SK-N-SH (cell line): ENCODE data around the gene RNF223. TPM values are rescaled to one million over a fixed set of nuclear protein-coding genes. Genes with fewer than 3 reads are reported as not detected.

Source experiments
- CTCF ChIA-PET: fragments of 300-600, 350-600 bp; formaldehyde crosslinking; extraction: SDS; loops from one replicate; lab custom pipeline; 2021; lab: Yijun Ruan, JAX
- POLR2A ChIA-PET: fragments of 350-600 bp; sonication (Branson Sonifier 250); formaldehyde crosslinking; extraction: SDS; loops from one replicate; lab custom pipeline; 2020; ENCODE audit warnings: antibody characterized with exemption, inconsistent platforms; lab: Yijun Ruan, JAX
- DNase-seq: peaks from one replicate; pipeline ENCODE4 v3.0.0; 2012
- H2AFZ ChIP-seq: fragments of 200-600 bp; sonication (generic); 2 replicates; pipeline ENCODE4 v1.8.1; 2016; ENCODE audit warnings: antibody characterized with exemption, mild to moderate bottlenecking, low read depth
- H3F3A ChIP-seq: fragments of 200-600 bp; sonication (generic); replicated peaks from 2 replicates; pipeline ENCODE3; 2016; ENCODE audit warnings: antibody characterized with exemption, mild to moderate bottlenecking; ENCODE audit not compliant: insufficient read depth
- H3K27ac ChIP-seq, 2 experiments: fragments of 200-500 bp in 1 of 2; fragments of 200-600 bp in 1 of 2; sonication (Bioruptor generic) in 1 of 2; sonication (generic), shearing (Covaris generic) in 1 of 2; 2 replicates each; pipeline versions ENCODE4 v1.5.1 to v1.6.1; 2014 to 2016; ENCODE audit warnings: low read depth in 2 of 2, inconsistent platforms in 1 of 2, low read length in 1 of 2, mild to moderate bottlenecking in 1 of 2, mixed read lengths in 1 of 2
- H3K27me3 ChIP-seq: fragments of 200-600 bp; sonication (generic), shearing (Covaris generic); 2 replicates; pipeline ENCODE4 v1.6.1; 2016; ENCODE audit warnings: mixed run types; ENCODE audit not compliant: insufficient read depth
- H3K36me3 ChIP-seq, 2 experiments: fragments of 200-500 bp in 1 of 2; fragments of 200-600 bp in 1 of 2; sonication (Bioruptor generic) in 1 of 2; sonication (generic) in 1 of 2; replicated peaks in 1 of 2; 2 replicates each; pipeline versions ENCODE3 to v1.5.1; 2014 to 2016; ENCODE audit warnings: low read length in 1 of 2, mild to moderate bottlenecking in 1 of 2; ENCODE audit not compliant: insufficient read depth in 2 of 2, control insufficient read depth in 1 of 2
- H3K4me1 ChIP-seq, 2 experiments: fragments of 200-500 bp in 1 of 2; fragments of 200-600 bp in 1 of 2; sonication (Bioruptor generic) in 1 of 2; sonication (generic), shearing (Covaris generic) in 1 of 2; 2 replicates each; pipeline versions ENCODE4 v1.5.1 to v1.6.1; 2014 to 2016; ENCODE audit warnings: low read depth in 1 of 2, low read length in 1 of 2, mixed run types in 1 of 2; ENCODE audit not compliant: insufficient read depth in 2 of 2, control insufficient read depth in 1 of 2
- H3K4me2 ChIP-seq: fragments of 200-600 bp; sonication (generic), shearing (Covaris generic); 2 replicates; pipeline ENCODE4 v1.6.1; 2017; ENCODE audit warnings: mixed run types
- H3K4me3 ChIP-seq, 2 experiments: fragments of 200-500 bp in 1 of 2; fragments of 200-600 bp in 1 of 2; sonication (Bioruptor generic) in 1 of 2; sonication (generic), shearing (Covaris generic) in 1 of 2; 2 replicates each; pipeline versions ENCODE4 v1.5.1 to v1.8.1; 2014 to 2016; ENCODE audit warnings: low read depth in 2 of 2, inconsistent platforms in 1 of 2, low read length in 1 of 2, mild to moderate bottlenecking in 1 of 2, mixed read lengths in 1 of 2, moderate library complexity in 1 of 2
- H3K79me2 ChIP-seq: fragments of 200-600 bp; sonication (generic); 2 replicates; pipeline ENCODE4 v1.8.1; 2017; ENCODE audit warnings: mild to moderate bottlenecking; ENCODE audit not compliant: insufficient read depth
- H3K9ac ChIP-seq: fragments of 200-600 bp; sonication (generic); 2 replicates; pipeline ENCODE4 v1.6.1; 2017; ENCODE audit warnings: mixed run types
- H3K9me2 ChIP-seq: fragments of 200-600 bp; sonication (generic); 2 replicates; pipeline ENCODE4 v1.6.1; 2017; ENCODE audit warnings: mixed run types
- H3K9me3 ChIP-seq: fragments of 200-600 bp; sonication (generic); 2 replicates; pipeline ENCODE4 v1.6.1; 2017; ENCODE audit warnings: mixed run types, mild to moderate bottlenecking, moderate library complexity
- H4K20me1 ChIP-seq: fragments of 200-600 bp; sonication (generic); 2 replicates; pipeline ENCODE4 v1.6.1; 2017; ENCODE audit warnings: mild to moderate bottlenecking, mixed run types; ENCODE audit not compliant: insufficient read depth
- CHD2 ChIP-seq: fragments of 150-350 bp; IDR thresholded peaks from 2 replicates; pipeline ENCODE4 v1.6.1; 2018; ENCODE audit warnings: low read length; ENCODE audit not compliant: partially characterized antibody
- EZH2phosphoT487 ChIP-seq: fragments of 200-600 bp; sonication (generic); IDR thresholded peaks from 2 replicates; pipeline ENCODE4 v1.6.1; 2017; ENCODE audit warnings: low read depth, mixed run types, mild to moderate bottlenecking, antibody characterized with exemption, moderate library complexity, borderline replicate concordance
- GABPA ChIP-seq: IDR thresholded peaks from 2 replicates; pipeline ENCODE4 v1.4.0; 2012; ENCODE audit warnings: low read depth, mild to moderate bottlenecking
- MEF2A ChIP-seq: IDR thresholded peaks from 2 replicates; pipeline ENCODE4 v1.4.0; 2012; ENCODE audit warnings: low read depth, borderline replicate concordance
- MXI1 ChIP-seq: IDR thresholded peaks from 2 replicates; pipeline ENCODE4 v1.6.1; 2012; ENCODE audit warnings: mild to moderate bottlenecking, low read depth, low read length, improper control_type of control experiment
- NFIC ChIP-seq: IDR thresholded peaks from 2 replicates; pipeline ENCODE4 v1.4.0; 2012; ENCODE audit warnings: borderline replicate concordance
- NRF1 ChIP-seq: IDR thresholded peaks from 2 replicates; pipeline ENCODE4 v1.6.1; 2012; ENCODE audit warnings: low read depth, mild to moderate bottlenecking, low read length
- POLR2AphosphoS5 ChIP-seq: IDR thresholded peaks from 2 replicates; pipeline ENCODE4 v1.6.1; 2012; ENCODE audit warnings: low read depth, low read length
- RAD21 ChIP-seq: IDR thresholded peaks from 2 replicates; pipeline ENCODE4 v1.6.1; 2012; ENCODE audit warnings: mild to moderate bottlenecking, low read length
- SIN3A ChIP-seq: IDR thresholded peaks from 2 replicates; pipeline ENCODE4 v1.6.1; 2012; ENCODE audit warnings: low read depth, mild to moderate bottlenecking, low read length, moderate library complexity, borderline replicate concordance
- TCF12 ChIP-seq: IDR thresholded peaks from 2 replicates; pipeline ENCODE4 v1.4.0; 2012
- USF1 ChIP-seq: IDR thresholded peaks from 2 replicates; pipeline ENCODE4 v1.4.0; 2012; ENCODE audit warnings: low read depth, borderline replicate concordance
- USF2 ChIP-seq: fragments of 150-350 bp; IDR thresholded peaks from 2 replicates; pipeline ENCODE4 v1.6.1; 2017; ENCODE audit warnings: antibody characterized with exemption, low read length, low read depth, borderline replicate concordance
- YY1 ChIP-seq: IDR thresholded peaks from 2 replicates; pipeline ENCODE4 v1.4.0; 2012; ENCODE audit warnings: low read depth, mild to moderate bottlenecking
- WGBS: methylation state at CpG from one replicate; pipeline ENCODE4 v1.1.6; 2017; ENCODE audit warnings: low lambda C conversion rate; 5-methylcytosine and 5-hydroxymethylcytosine counted together
- polyA plus RNA-seq, 3 experiments: library from polyadenylated mRNA; depleted of rRNA; stranded (reverse); fragments of >200 nt; gene quantifications; 2 replicates each; pipeline ENCODE4 v1.2.3, GENCODE V29; 2012
- TF ChIP-seq, protein P1 (sequence below): fragments of 200-600 bp; sonication (generic); IDR thresholded peaks from 2 replicates; pipeline ENCODE4 v1.6.1; 2017; ENCODE audit warnings: antibody characterized with exemption, mild to moderate bottlenecking, moderate library complexity
- TF ChIP-seq, protein P2 (sequence below): IDR thresholded peaks from 2 replicates; pipeline ENCODE4 v1.6.1; 2012; ENCODE audit warnings: mild to moderate bottlenecking, low read depth, low read length, moderate library complexity

Gene RNF223
- polyA plus RNA-seq, 1 of the 3 experiments (the other 2 are of a cell fraction) = not detected

GRCh38 chr1:1062348-1063163 lies 11.6 kb downstream of the RNF223 start:
- H4K20me1 ChIP-seq = peaks cover 6% of the 10 kb centered on the region; the same call in 1 of the 2 replicates
- H3K4me3 ChIP-seq = no peak overlapping the region
- no peak overlapping the region for H3K9ac ChIP-seq
- H3K9me2 ChIP-seq = no peaks in the 10 kb centered on the region
- TF ChIP-seq, protein P1, sequence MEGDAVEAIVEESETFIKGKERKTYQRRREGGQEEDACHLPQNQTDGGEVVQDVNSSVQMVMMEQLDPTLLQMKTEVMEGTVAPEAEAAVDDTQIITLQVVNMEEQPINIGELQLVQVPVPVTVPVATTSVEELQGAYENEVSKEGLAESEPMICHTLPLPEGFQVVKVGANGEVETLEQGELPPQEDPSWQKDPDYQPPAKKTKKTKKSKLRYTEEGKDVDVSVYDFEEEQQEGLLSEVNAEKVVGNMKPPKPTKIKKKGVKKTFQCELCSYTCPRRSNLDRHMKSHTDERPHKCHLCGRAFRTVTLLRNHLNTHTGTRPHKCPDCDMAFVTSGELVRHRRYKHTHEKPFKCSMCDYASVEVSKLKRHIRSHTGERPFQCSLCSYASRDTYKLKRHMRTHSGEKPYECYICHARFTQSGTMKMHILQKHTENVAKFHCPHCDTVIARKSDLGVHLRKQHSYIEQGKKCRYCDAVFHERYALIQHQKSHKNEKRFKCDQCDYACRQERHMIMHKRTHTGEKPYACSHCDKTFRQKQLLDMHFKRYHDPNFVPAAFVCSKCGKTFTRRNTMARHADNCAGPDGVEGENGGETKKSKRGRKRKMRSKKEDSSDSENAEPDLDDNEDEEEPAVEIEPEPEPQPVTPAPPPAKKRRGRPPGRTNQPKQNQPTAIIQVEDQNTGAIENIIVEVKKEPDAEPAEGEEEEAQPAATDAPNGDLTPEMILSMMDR = no peak
- TF ChIP-seq RAD21 (no peak), YY1 (no peak), POLR2AphosphoS5 (no peak), MEF2A (no peak), MXI1 (no peak), CHD2 (no peak), GABPA (no peak), NRF1 (no peak), NFIC (no peak), EZH2phosphoT487 (no peak), USF1 (no peak), SIN3A (no peak), USF2 (no peak), TCF12 (no peak)
- TF ChIP-seq, protein P2, sequence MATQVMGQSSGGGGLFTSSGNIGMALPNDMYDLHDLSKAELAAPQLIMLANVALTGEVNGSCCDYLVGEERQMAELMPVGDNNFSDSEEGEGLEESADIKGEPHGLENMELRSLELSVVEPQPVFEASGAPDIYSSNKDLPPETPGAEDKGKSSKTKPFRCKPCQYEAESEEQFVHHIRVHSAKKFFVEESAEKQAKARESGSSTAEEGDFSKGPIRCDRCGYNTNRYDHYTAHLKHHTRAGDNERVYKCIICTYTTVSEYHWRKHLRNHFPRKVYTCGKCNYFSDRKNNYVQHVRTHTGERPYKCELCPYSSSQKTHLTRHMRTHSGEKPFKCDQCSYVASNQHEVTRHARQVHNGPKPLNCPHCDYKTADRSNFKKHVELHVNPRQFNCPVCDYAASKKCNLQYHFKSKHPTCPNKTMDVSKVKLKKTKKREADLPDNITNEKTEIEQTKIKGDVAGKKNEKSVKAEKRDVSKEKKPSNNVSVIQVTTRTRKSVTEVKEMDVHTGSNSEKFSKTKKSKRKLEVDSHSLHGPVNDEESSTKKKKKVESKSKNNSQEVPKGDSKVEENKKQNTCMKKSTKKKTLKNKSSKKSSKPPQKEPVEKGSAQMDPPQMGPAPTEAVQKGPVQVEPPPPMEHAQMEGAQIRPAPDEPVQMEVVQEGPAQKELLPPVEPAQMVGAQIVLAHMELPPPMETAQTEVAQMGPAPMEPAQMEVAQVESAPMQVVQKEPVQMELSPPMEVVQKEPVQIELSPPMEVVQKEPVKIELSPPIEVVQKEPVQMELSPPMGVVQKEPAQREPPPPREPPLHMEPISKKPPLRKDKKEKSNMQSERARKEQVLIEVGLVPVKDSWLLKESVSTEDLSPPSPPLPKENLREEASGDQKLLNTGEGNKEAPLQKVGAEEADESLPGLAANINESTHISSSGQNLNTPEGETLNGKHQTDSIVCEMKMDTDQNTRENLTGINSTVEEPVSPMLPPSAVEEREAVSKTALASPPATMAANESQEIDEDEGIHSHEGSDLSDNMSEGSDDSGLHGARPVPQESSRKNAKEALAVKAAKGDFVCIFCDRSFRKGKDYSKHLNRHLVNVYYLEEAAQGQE = no peak
- H3K4me1 ChIP-seq = peaks cover 0 to 6% of the 10 kb centered on the region in 2 experiments; a peak in 1 of 4 replicates
- no peak overlapping the region for H3K27ac ChIP-seq
- peaks cover 13% of the 10 kb centered on the region for H3F3A ChIP-seq
- no peak overlapping the region for H3K4me2 ChIP-seq
- peaks cover 20% of the 10 kb centered on the region; the same call in 1 of the 2 replicates for H3K27me3 ChIP-seq
- ChIA-PET CTCF (interaction anchor here (0.8 to 15.4 kb wide), 27 partner anchors 10 to 228 kb away, joined by 3 to 216 read pairs (median 5); partner anchors contain the start of genes AGRN, PERM1 and RNF223), POLR2A (no interaction called here)
- no peak overlapping the region for H2AFZ ChIP-seq
- no peaks in the 10 kb centered on the region for H3K36me3 ChIP-seq
- WGBS = 21% methylated on average over 14 of the region's 29 CpGs
- H3K9me3 ChIP-seq = no peaks in the 10 kb centered on the region
- DNase-seq = peak; percentile 67
- H3K79me2 ChIP-seq = no peaks in the 10 kb centered on the region
